SH-SY5Y (cell line): ENCODE measurements around the gene THSD4.

Experiments
- GATA2 ChIP-seq: IDR thresholded peaks from 2 replicates; pipeline ENCODE4 v1.6.1; 2011; ENCODE audit warnings: mild to moderate bottlenecking, low read depth, low read length
- GATA3 ChIP-seq: IDR thresholded peaks from 2 replicates; pipeline ENCODE4 v1.6.1; 2011; ENCODE audit warnings: low read depth, mild to moderate bottlenecking, low read length, moderate library complexity

DNA sequence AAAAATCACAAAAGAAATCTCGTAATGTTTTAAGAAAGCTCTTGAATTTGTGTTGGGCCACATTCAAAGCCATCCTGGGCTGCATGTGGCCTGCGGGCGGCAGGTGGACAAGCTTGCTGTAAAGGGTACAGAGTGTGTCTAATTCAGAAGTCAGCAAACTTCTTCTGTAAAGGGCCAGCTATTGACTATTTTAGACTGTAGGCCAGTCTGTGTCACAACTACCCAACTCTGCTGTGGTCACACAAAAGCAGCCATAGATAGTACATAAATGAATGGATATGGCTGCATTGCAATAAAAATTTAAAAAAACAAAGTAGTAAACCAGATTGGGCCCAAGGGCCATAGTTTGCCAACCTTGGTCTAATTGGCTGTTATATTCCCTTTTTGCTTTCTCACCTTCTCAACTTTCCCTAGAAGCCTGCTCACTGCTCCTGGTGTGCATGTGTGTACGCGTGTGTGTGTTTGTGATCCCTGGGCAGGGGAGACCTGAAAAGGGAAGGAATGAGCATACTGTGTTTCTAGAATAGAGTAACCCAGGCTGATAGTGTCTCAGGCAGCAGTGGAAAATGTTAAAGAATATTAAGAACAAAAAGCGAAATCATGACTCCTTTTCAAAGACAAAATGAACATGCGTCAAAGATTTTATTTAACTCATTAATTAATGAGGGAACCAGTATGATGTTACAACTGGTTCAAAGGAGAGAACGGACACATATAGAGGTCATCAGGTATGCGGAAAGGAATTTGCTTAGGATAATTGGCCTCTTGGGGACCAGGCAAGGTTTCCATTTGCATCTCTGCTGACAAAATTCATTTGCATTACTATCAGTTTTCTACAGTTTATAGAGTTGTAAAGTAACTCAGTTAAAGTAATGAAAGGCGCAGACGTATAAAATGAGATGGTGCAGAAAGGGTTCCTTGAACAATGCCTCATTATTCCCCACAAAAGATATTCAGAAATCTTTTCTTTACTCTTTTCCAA lies 248.0 kb downstream of the THSD4 start:
- no peak for TF ChIP-seq GATA3
- no peak for TF ChIP-seq GATA2
